Measurements from ENCODE around the gene NEDD4. TPM values are rescaled to one million over a fixed set of nuclear protein-coding genes. Genes with fewer than 3 reads are reported as not detected.

The NEDD4 gene
- polyA plus RNA-seq, 1 donor (not counting 4 experiments of a cell fraction or from before 2014, with no cell fraction given) = 24.3 TPM

GRCh38 chr15:55861115-55861514 is 132.3 kb downstream of the NEDD4 start:
- H3K36me3 ChIP-seq (ENCODE audit: control insufficient read depth in 2 of 2, extremely low read depth in 1 of 2, insufficient read depth in 2 of 2, low read length in 2 of 2) = peaks cover 19 to 22% of the 10 kb centered on the region in 2 experiments
- no peak overlapping the region for H2AFZ ChIP-seq (ENCODE audit: control insufficient read depth, low read length)
- FAIRE-seq = no peak

GRCh38 chr15:55860468-55860867 is 132.9 kb downstream of the NEDD4 start:
- no peak overlapping the region for H3K4me2 ChIP-seq (ENCODE audit: control insufficient read depth, extremely low read depth, insufficient read depth, low read depth, low read length)
- H3K9me3 ChIP-seq (ENCODE audit: control insufficient read depth, low read depth, low read length) = no peaks in the 10 kb centered on the region
- dilution Hi-C loops (cut with MboI; ENCODE audit: extremely low pct_ligation_motif_present, low sequenced_read_pairs) = no loop called here
- H3K36me3 ChIP-seq (ENCODE audit: control insufficient read depth in 2 of 2, extremely low read depth in 1 of 2, insufficient read depth in 2 of 2, low read length in 2 of 2) = peaks cover 23 to 25% of the 10 kb centered on the region in 2 experiments
- no peak for DNase-seq (ENCODE audit: low read depth, low spot score)
- H3K9me1 ChIP-seq (ENCODE audit: control insufficient read depth, extremely low read depth, insufficient read depth, low read length) = no peaks in the 10 kb centered on the region
- no peak for TF ChIP-seq EZH2 (IDR thresholded peaks at IDR 0.05; ENCODE audit: low read length)
- TF ChIP-seq CTCF (optimal IDR thresholded peaks at IDR 0.05 in 1 of 3, IDR thresholded peaks at IDR 0.05 in 1 of 3, conservative IDR thresholded peaks at IDR 0.05 in 1 of 3; ENCODE audit: extremely low read depth in 1 of 3, insufficient read depth in 2 of 3, low read length in 3 of 3) = no peak
- H3K27me3 ChIP-seq (ENCODE audit: control insufficient read depth, extremely low read depth, insufficient read depth, low read length) = no peaks in the 10 kb centered on the region
- H3K27ac ChIP-seq (ENCODE audit: control insufficient read depth, insufficient read depth, low read length) = no peak overlapping the region
- H3K4me3 ChIP-seq (ENCODE audit: control insufficient read depth in 2 of 3, extremely low read depth in 1 of 3, insufficient read depth in 2 of 3, low read depth in 1 of 3, low read length in 3 of 3) = no peak overlapping the region
- no peaks in the 10 kb centered on the region for H3K79me2 ChIP-seq (ENCODE audit: control insufficient read depth, insufficient read depth, low read length)
- H4K20me1 ChIP-seq (ENCODE audit: control insufficient read depth, extremely low read depth, insufficient read depth, low read length) = peaks cover 4% of the 10 kb centered on the region
- no peak overlapping the region for H2AFZ ChIP-seq (ENCODE audit: control insufficient read depth, low read length)
- no peak for FAIRE-seq
- H3K9ac ChIP-seq (ENCODE audit: control insufficient read depth, extremely low read depth, insufficient read depth, low read length) = no peak overlapping the region
- no peaks in the 10 kb centered on the region for H3K4me1 ChIP-seq (ENCODE audit: control insufficient read depth, extremely low read depth, insufficient read depth, low read length)

More at GRCh38 chr15:55861115-55861514, 132.3 kb downstream of the NEDD4 start:
- Histone ChIP-seq H3K9me1 (ENCODE audit: control insufficient read depth, extremely low read depth, insufficient read depth, low read length) (no peaks in the 10 kb centered on the region), H3K9ac (ENCODE audit: control insufficient read depth, extremely low read depth, insufficient read depth, low read length) (no peak overlapping the region), H3K4me3 (ENCODE audit: control insufficient read depth in 2 of 3, extremely low read depth in 1 of 3, insufficient read depth in 2 of 3, low read depth in 1 of 3, low read length in 3 of 3) (no peak overlapping the region), H4K20me1 (ENCODE audit: control insufficient read depth, extremely low read depth, insufficient read depth, low read length) (no peaks in the 10 kb centered on the region), H3K27me3 (ENCODE audit: control insufficient read depth, extremely low read depth, insufficient read depth, low read length) (no peaks in the 10 kb centered on the region), H3K79me2 (ENCODE audit: control insufficient read depth, insufficient read depth, low read length) (no peaks in the 10 kb centered on the region), H3K4me2 (ENCODE audit: control insufficient read depth, extremely low read depth, insufficient read depth, low read depth, low read length) (no peak overlapping the region), H3K4me1 (ENCODE audit: control insufficient read depth, extremely low read depth, insufficient read depth, low read length) (no peaks in the 10 kb centered on the region), H3K27ac (ENCODE audit: control insufficient read depth, insufficient read depth, low read length) (no peak overlapping the region), H3K9me3 (ENCODE audit: control insufficient read depth, low read depth, low read length) (no peaks in the 10 kb centered on the region)
- dilution Hi-C loops (cut with MboI; ENCODE audit: extremely low pct_ligation_motif_present, low sequenced_read_pairs) = no loop called here
- DNase-seq (ENCODE audit: low read depth, low spot score) = no peak
- TF ChIP-seq EZH2 (IDR thresholded peaks at IDR 0.05; ENCODE audit: low read length) = no peak

GRCh38 chr15:55859681-55860080 is 133.7 kb downstream of the NEDD4 start:
- dilution Hi-C loops (cut with MboI; ENCODE audit: extremely low pct_ligation_motif_present, low sequenced_read_pairs) = no loop called here
- H3K36me3 ChIP-seq (ENCODE audit: control insufficient read depth in 2 of 2, extremely low read depth in 1 of 2, insufficient read depth in 2 of 2, low read length in 2 of 2) = peaks cover 27 to 33% of the 10 kb centered on the region in 2 experiments
- TF ChIP-seq EZH2 (IDR thresholded peaks at IDR 0.05; ENCODE audit: low read length) = no peak
- TF ChIP-seq CTCF (optimal IDR thresholded peaks at IDR 0.05 in 1 of 3, IDR thresholded peaks at IDR 0.05 in 1 of 3, conservative IDR thresholded peaks at IDR 0.05 in 1 of 3; ENCODE audit: extremely low read depth in 1 of 3, insufficient read depth in 2 of 3, low read length in 3 of 3) = no peak

More at GRCh38 chr15:55859681-55860080, 133.7 kb downstream of the NEDD4 start:
- H3K9ac ChIP-seq (ENCODE audit: control insufficient read depth, extremely low read depth, insufficient read depth, low read length) = no peak overlapping the region
- no peak for DNase-seq (ENCODE audit: low read depth, low spot score)
- H3K9me1 ChIP-seq (ENCODE audit: control insufficient read depth, extremely low read depth, insufficient read depth, low read length) = no peaks in the 10 kb centered on the region
- H3K4me2 ChIP-seq (ENCODE audit: control insufficient read depth, extremely low read depth, insufficient read depth, low read depth, low read length) = no peak overlapping the region
- H3K4me1 ChIP-seq (ENCODE audit: control insufficient read depth, extremely low read depth, insufficient read depth, low read length) = no peaks in the 10 kb centered on the region
- H4K20me1 ChIP-seq (ENCODE audit: control insufficient read depth, extremely low read depth, insufficient read depth, low read length) = peaks cover 4% of the 10 kb centered on the region
- FAIRE-seq = no peak
- H3K4me3 ChIP-seq (ENCODE audit: control insufficient read depth in 2 of 3, extremely low read depth in 1 of 3, insufficient read depth in 2 of 3, low read depth in 1 of 3, low read length in 3 of 3) = no peak overlapping the region
- H3K9me3 ChIP-seq (ENCODE audit: control insufficient read depth, low read depth, low read length) = no peaks in the 10 kb centered on the region
- H2AFZ ChIP-seq (ENCODE audit: control insufficient read depth, low read length) = no peak overlapping the region
- H3K27me3 ChIP-seq (ENCODE audit: control insufficient read depth, extremely low read depth, insufficient read depth, low read length) = no peaks in the 10 kb centered on the region
- H3K27ac ChIP-seq (ENCODE audit: control insufficient read depth, insufficient read depth, low read length) = no peak overlapping the region
- H3K79me2 ChIP-seq (ENCODE audit: control insufficient read depth, insufficient read depth, low read length) = no peaks in the 10 kb centered on the region

Measured in keratinocyte (primary cell).